H1 (cell line): ENCODE data around the gene TMEM45B. TPM values are rescaled to one million over a fixed set of nuclear protein-coding genes. Genes with fewer than 3 reads are reported as not detected.
A peak's percentile ranks its signal among the peaks of the same experiment; 100 is the strongest.

ENCODE experiments used
- ASH2L ChIP-seq: fragments of 200-600, 300-600 bp; sonication (generic); IDR thresholded peaks from one replicate; pipeline ENCODE4 v1.7.1; 2017; ENCODE audit warnings: low read length
- EZH2 ChIP-seq: fragments of 200-600 bp; sonication (generic); IDR thresholded peaks from 2 replicates; pipeline ENCODE4 v1.7.1; 2012; ENCODE audit warnings: low read depth, mild to moderate bottlenecking, moderate library complexity, low read length, inconsistent platforms; ENCODE audit not compliant: severe bottlenecking
- JUN ChIP-seq: IDR thresholded peaks from 2 replicates; pipeline ENCODE4 v1.6.1; 2011; ENCODE audit warnings: low read depth, mild to moderate bottlenecking, improper control_type of control experiment, low read length
- NRF1 ChIP-seq: IDR thresholded peaks from 2 replicates; pipeline ENCODE4 v1.6.1; 2011; ENCODE audit warnings: mild to moderate bottlenecking, low read depth, low read length, improper control_type of control experiment
- SIN3A ChIP-seq, 2 experiments: IDR thresholded peaks in 1 of 2; conservative IDR thresholded peaks in 1 of 2; 2 replicates each; pipeline ENCODE4 v1.6.1; 2011 to 2012; ENCODE audit warnings: low read length in 2 of 2, improper control_type of control experiment in 1 of 2, low read depth in 1 of 2, mild to moderate bottlenecking in 1 of 2
- SP1 ChIP-seq: IDR thresholded peaks from 2 replicates; pipeline ENCODE4 v1.6.1; 2011; ENCODE audit warnings: low read depth, low read length
- polyA plus RNA-seq, 7 experiments: library from polyadenylated mRNA; depleted of rRNA in 3 of 7; stranded (reverse) in 5 of 7; unstranded in 2 of 7; fragments of >200 nt in 5 of 7; fragments of 200-250 nt in 2 of 7; gene quantifications; 1 replicate in 5 of 7; 2 replicates in 1 of 7; 4 replicates in 1 of 7; pipeline versions ENCODE4 v1.2.1 to v1.2.3, GENCODE V29; 2011 to 2013; ENCODE audit warnings: missing spikeins in 2 of 7, mixed read lengths in 2 of 7
- total RNA-seq: library from RNA; stranded (reverse); fragmentation: NEBNext Ultra II Directional; extraction: Animal tissue kit (Norgen Biotek cat#: 25700); gene quantifications from 2 replicates; pipeline ENCODE4 v1.2.1, GENCODE V29; 2021

The TMEM45B gene
- total and polyA plus RNA-seq, 2 of the 8 experiments (the other 6 are each of a cell fraction or from before 2014, with no cell fraction given) = 0.23 TPM; not detected in 1

DNA sequence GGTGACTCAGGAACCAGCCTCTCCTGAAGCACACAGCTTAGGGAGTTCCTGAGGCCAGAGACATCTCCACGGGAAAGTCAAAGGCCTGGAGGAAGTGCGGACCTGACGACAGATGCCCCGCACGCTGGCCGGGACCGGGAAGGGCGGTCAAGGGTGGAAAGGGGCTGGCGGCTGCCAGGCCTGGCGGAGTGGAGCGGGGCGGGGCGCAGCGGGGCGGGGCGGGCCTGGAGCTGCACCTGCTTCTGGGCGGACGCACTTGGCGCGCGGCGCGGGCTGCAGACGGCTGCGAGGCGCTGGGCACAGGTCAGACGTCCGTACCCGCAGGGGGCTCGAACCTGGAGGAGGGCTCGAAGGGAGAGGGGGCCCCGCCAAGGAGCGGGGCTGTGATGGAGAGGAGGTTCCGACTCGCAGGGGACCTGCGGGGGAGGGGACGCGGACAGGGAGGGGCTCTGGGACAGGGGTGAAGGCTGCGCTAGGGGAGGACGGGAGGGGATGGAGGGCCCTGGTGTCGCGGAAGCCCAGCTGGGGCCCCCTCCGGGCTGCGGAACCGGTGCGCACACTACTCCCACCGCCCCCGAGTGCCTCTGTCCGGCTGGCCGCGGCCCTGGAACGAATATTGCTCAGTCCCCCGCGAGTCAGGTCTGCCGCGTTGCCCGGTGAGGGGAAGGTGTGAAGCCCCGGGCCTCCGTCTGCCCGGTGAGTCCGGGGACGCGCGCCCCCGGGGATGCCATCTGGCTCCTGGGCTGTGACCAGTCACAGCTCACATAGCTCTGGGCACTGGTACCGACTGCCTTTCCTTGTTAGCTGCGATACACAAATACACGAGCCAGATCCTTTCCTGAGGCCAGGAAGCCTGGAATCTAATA, at the start of gene TMEM45B (continued):
- no peak for TF ChIP-seq ASH2L
- no peak for TF ChIP-seq JUN
- no peak for TF ChIP-seq NRF1
- TF ChIP-seq EZH2 = peak; percentile 29
- no peak for TF ChIP-seq SIN3A (conservative IDR thresholded peaks at IDR 0.05 in 1 of 2, IDR thresholded peaks at IDR 0.05 in 1 of 2; ENCODE audit: low read depth in 1 of 2, low read length in 2 of 2)
- no peak for TF ChIP-seq SP1
